Skeletal muscle tissue (tissue), 4 donors: ENCODE measurements around the gene CDX1. TPM values are rescaled to one million over a fixed set of nuclear protein-coding genes. Genes with fewer than 3 reads are reported as not detected.

ENCODE experiments used
- H3K27ac ChIP-seq: one replicate; pipeline ENCODE4 v1.7.0; 2013; ENCODE audit warnings: mild to moderate bottlenecking, low read depth, low read length, inconsistent platforms
- H3K27me3 ChIP-seq, 3 donors: one replicate each; pipeline ENCODE4 v1.7.0; 2013; ENCODE audit warnings: low read length in 3 of 3; ENCODE audit not compliant: control insufficient read depth in 3 of 3, insufficient read depth in 3 of 3
- H3K36me3 ChIP-seq, 3 donors: one replicate each; pipeline ENCODE4 v1.7.0; 2013; ENCODE audit warnings: low read length in 3 of 3; ENCODE audit not compliant: control insufficient read depth in 3 of 3, insufficient read depth in 3 of 3
- H3K4me1 ChIP-seq, 3 donors: one replicate each; pipeline ENCODE4 v1.7.0; 2013; ENCODE audit warnings: low read length in 3 of 3, mild to moderate bottlenecking in 3 of 3; ENCODE audit not compliant: control insufficient read depth in 3 of 3, insufficient read depth in 3 of 3
- H3K4me3 ChIP-seq, 3 donors: one replicate each; pipeline ENCODE4 v1.7.0; 2013; ENCODE audit warnings: low read length in 3 of 3
- H3K9ac ChIP-seq, 3 donors: one replicate each; pipeline ENCODE4 v1.7.0; 2013; ENCODE audit warnings: low read length in 3 of 3, mild to moderate bottlenecking in 3 of 3, moderate library complexity in 2 of 3, low read depth in 1 of 3
- H3K9me3 ChIP-seq, 3 donors: one replicate each; pipeline ENCODE4 v1.7.0; 2013; ENCODE audit warnings: low read length in 3 of 3; ENCODE audit not compliant: control insufficient read depth in 3 of 3
- total RNA-seq: library from RNA; depleted of rRNA; stranded (reverse); fragments of >200 nt; gene quantifications from one replicate; pipeline ENCODE4 v1.2.3, GENCODE V29; 2014
- donor health status: Osteomylitis.

CDX1 gene
- total RNA-seq, 1 donor from 2014 or later: not detected

DNA sequence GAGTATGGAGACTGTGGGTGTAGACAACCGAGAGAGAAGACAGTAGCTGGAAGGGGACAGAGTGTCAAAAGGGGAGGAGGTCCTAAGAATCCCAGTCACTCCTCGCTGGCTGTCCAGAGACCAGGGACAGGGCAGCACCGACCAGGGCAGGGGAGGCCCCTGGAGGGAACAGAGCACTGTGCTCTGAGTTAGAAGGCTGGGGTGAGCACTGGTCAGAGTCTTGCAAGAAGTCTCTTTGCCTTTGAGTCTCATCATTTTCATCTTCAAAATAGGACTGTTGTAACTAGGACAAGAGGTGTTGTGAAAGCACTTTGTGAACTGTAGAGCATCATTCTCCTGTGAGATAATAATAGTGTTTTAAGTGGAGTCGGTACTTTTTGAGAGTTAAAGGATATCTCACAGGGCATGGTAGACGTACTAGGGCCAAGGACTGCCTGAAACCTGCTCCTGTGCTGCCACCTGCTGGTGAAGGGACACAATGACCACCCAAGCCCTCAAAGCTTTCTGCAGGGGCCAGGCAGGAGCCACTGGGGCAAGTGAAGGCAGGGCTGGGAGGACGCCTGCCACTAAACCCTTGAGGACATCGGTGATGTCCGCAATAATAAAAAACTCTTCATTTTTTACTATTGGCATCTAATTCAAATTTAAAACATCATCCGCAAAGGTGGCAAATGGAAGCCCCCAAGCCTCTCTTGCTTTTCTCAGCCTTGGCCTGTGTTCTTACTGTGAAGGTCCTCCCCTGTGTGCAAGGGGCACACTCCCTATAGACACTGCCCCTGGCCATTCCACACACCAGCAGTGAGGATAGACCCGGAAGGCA, 51.5 kb downstream of the CDX1 start:
- Histone ChIP-seq H3K9ac (peak overlapping the region in 1 of 3 donors; percentile 54), H3K27me3 (no peaks in the 10 kb centered on the region), H3K4me1 (peaks cover 26 to 40% (median 29%) of the 10 kb centered on the region in 3 donors), H3K36me3 (peaks cover 3 to 10% (median 8%) of the 10 kb centered on the region in 3 donors), H3K4me3 (no peak overlapping the region), H3K9me3 (no peaks in the 10 kb centered on the region), H3K27ac (no peak overlapping the region)

DNA sequence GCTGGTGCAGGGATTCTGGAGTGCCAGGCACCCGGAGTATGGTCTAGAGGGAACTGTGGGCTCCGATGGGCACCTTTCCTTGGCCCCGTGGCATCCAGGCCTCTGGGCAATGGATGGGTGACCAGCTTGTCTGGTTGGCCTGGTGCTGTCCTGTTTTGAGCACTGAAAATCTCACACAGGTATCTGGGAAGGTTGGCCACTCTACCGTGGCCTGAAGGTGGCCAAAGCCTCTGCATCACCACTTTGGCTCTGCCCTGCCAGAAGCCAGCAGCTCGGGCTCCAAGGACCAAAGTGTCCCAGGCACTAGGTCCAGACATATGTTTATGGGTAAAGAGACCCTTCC, 52.1 kb downstream of the CDX1 start:
- H3K27me3 ChIP-seq: no peaks in the 10 kb centered on the region
- no peak overlapping the region for H3K27ac ChIP-seq
- peak overlapping the region in 1 of 3 donors; percentile 54 for H3K9ac ChIP-seq
- no peaks in the 10 kb centered on the region for H3K9me3 ChIP-seq
- H3K4me3 ChIP-seq: no peak overlapping the region
- peaks cover 3 to 15% (median 11%) of the 10 kb centered on the region in 3 donors for H3K36me3 ChIP-seq
- peaks cover 26 to 38% (median 26%) of the 10 kb centered on the region in 3 donors for H3K4me1 ChIP-seq

DNA sequence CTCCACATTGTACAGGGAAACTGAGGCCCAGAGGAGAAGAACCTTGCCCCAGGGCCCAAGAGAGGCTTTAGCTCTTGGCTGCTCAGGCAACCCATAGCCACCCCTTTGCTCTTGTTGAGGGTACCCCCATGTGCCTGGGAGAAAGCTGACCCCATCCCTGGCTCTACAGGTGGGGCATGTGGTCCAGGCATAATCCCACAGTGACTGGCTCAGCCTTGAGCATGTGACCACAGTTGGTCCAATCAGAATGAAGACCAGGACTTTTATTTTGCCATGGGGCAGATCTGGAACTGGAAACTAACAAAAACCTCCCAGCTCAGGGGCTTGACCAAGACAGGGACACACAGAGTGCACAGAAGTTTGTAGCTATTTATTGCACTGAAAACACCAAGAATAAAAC, 52.6 kb downstream of the CDX1 start:
- Histone ChIP-seq H3K27ac (no peak overlapping the region), H3K9ac (peak overlapping the region in 1 of 3 donors; percentile 54), H3K36me3 (peaks cover 3 to 15% (median 11%) of the 10 kb centered on the region in 3 donors), H3K9me3 (no peaks in the 10 kb centered on the region), H3K27me3 (no peaks in the 10 kb centered on the region), H3K4me1 (peaks cover 26 to 36% (median 26%) of the 10 kb centered on the region in 3 donors), H3K4me3 (no peak overlapping the region)

DNA sequence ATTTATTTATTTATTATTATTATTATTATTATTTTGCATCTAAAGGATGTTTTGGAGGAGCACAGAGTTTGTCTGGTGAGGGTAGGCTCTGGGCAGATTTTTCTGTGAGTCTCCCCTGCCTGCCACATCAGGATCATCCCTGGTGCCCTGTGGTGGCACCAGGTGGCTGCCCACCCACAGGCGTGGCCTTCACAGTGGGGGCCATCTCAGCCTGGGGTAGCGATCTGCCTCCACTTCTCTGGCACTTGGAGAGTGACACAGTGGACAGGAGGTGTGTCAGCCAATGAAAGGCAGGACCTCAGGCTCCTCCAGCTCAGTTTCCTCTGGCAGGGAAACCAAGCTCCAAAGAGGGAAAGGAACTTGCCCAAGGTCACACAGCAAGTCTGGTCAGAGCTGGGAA, 53.3 kb downstream of the CDX1 start:
- Histone ChIP-seq H3K36me3 (peaks cover 3 to 15% (median 11%) of the 10 kb centered on the region in 3 donors), H3K4me3 (no peak overlapping the region), H3K27ac (no peak overlapping the region), H3K9me3 (no peaks in the 10 kb centered on the region), H3K27me3 (no peaks in the 10 kb centered on the region), H3K4me1 (peaks cover 21 to 30% (median 26%) of the 10 kb centered on the region in 3 donors), H3K9ac (peak overlapping the region in 1 of 3 donors; percentile 57)

DNA sequence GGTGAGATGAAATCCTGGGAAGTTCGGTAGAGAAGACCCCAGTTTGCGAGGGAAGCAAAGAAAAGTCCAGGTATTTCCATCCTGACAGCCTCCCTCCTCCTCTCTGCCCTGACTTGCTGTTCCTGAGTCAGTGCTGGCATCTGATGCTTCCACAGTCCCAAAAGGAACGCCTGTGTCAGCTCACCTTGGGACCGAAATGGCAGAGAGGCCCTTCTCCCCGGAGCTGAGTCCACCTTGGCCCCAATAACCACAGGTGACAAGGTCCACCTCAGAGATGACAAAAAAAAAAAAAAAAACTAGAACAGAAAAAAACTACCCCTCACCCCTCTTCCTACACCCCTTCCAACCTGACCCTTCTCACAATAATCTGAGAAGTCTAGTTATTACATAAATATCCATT, 54.9 kb downstream of the CDX1 start:
- Histone ChIP-seq H3K4me1 (peaks cover 11 to 25% (median 23%) of the 10 kb centered on the region in 3 donors), H3K9ac (no peak overlapping the region), H3K27ac (no peak overlapping the region), H3K9me3 (no peaks in the 10 kb centered on the region), H3K27me3 (no peaks in the 10 kb centered on the region), H3K4me3 (no peak overlapping the region), H3K36me3 (peaks cover 5 to 23% (median 13%) of the 10 kb centered on the region in 3 donors)

DNA sequence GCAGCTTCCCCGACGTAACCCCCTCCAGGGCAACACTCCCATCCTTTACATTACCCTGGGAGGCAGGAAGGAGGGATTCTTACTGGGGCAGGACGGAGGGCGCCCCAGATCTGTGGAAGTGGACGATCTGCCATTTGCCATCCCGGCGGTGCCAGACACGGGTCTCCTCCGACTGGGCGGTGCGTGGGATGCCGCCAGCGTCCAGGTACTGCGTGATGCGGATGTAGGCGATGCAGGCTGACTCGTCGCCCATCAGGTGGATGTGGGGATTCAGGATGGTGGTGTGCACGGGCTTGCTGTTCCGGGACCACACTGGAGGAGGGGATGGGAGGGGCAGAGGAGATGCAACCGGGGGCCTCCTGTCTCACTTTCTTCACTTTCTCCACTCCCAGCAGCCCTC, 56.3 kb downstream of the CDX1 start:
- Histone ChIP-seq H3K36me3 (peaks cover 8 to 32% (median 17%) of the 10 kb centered on the region in 3 donors), H3K9ac (no peak overlapping the region), H3K27ac (no peak overlapping the region), H3K9me3 (no peaks in the 10 kb centered on the region), H3K4me1 (peaks cover 5 to 17% (median 13%) of the 10 kb centered on the region in 3 donors), H3K4me3 (no peak overlapping the region), H3K27me3 (no peaks in the 10 kb centered on the region)

DNA sequence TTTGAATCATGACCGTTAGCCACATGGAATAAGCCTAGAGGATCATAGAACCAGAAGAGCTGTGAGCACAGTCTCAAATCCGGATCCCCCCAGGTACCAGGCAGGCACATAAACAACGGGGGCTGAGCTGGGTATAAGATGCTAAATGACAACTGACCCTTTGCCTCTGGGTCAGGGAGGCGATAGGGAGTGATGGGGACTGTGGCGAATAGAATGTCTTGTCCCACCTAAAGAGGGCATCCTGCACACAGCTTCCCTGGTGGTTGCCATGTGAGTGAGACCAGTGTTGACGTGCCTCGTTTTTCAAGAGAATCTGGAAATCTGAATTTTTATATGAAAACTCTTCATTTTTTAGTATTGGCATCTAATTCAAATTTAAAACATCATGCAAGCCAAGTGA, 56.9 kb downstream of the CDX1 start:
- peaks cover 0 to 11% (median 10%) of the 10 kb centered on the region in 3 donors for H3K4me1 ChIP-seq
- H3K27ac ChIP-seq: no peak overlapping the region
- H3K36me3 ChIP-seq: peaks cover 9 to 37% (median 21%) of the 10 kb centered on the region in 3 donors
- H3K9ac ChIP-seq: no peak overlapping the region
- no peaks in the 10 kb centered on the region for H3K9me3 ChIP-seq
- no peaks in the 10 kb centered on the region for H3K27me3 ChIP-seq
- H3K4me3 ChIP-seq: no peak overlapping the region

DNA sequence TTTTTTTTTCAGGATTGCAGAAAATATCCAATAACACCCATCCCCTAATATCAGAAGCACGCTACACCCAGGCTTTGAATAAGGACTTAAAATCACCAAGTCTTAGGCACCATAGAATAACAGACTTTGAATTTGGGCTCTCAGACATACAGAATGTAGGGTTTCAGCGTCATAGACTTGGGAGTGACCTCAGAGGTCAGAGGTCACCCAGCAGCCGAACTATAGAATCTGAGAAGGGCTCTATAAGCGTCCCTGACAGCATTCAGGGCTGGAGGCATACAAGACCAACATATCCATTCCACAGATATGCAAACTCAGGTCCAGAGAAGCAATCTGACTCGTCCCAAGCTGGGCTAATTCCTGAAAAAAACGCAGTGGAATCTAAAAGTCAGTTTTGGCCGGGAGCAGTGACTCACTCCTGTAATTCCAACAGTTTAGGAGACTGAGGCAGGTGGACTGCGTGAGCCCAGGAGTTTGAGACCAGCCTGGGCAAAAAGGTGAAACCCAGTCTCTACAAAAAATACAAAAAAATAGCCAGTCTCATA, 58.0 kb downstream of the CDX1 start:
- Histone ChIP-seq H3K27ac (no peak overlapping the region), H3K4me3 (no peak overlapping the region), H3K4me1 (peaks cover 0 to 6% (median 4%) of the 10 kb centered on the region in 3 donors), H3K36me3 (peaks cover 10 to 47% (median 26%) of the 10 kb centered on the region in 3 donors), H3K9ac (no peak overlapping the region), H3K27me3 (no peaks in the 10 kb centered on the region), H3K9me3 (no peaks in the 10 kb centered on the region)

DNA sequence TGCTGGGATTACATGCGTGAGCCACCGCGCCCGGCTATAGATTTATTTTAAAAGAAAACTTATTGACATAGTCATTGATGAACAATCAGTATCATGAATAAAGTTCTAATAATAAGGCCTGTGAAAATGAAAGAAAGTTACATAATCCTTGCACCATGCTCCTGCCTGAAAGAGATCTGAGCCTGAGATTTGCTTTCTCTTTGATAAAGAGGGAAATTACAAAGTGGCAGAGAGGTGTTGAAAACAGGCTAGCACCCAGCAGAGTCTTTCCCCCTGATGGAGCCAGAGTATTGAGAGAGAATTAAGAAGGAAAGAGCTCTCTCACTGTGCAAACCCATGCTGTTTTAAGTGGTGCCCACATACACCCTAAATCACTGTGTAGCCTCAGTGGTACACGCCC, 60.5 kb downstream of the CDX1 start:
- no peak overlapping the region for H3K27ac ChIP-seq
- no peak overlapping the region for H3K9ac ChIP-seq
- H3K9me3 ChIP-seq: no peaks in the 10 kb centered on the region
- H3K36me3 ChIP-seq: peaks cover 13 to 54% (median 31%) of the 10 kb centered on the region in 3 donors
- no peaks in the 10 kb centered on the region for H3K27me3 ChIP-seq
- no peak overlapping the region for H3K4me3 ChIP-seq
- no peaks in the 10 kb centered on the region for H3K4me1 ChIP-seq

DNA sequence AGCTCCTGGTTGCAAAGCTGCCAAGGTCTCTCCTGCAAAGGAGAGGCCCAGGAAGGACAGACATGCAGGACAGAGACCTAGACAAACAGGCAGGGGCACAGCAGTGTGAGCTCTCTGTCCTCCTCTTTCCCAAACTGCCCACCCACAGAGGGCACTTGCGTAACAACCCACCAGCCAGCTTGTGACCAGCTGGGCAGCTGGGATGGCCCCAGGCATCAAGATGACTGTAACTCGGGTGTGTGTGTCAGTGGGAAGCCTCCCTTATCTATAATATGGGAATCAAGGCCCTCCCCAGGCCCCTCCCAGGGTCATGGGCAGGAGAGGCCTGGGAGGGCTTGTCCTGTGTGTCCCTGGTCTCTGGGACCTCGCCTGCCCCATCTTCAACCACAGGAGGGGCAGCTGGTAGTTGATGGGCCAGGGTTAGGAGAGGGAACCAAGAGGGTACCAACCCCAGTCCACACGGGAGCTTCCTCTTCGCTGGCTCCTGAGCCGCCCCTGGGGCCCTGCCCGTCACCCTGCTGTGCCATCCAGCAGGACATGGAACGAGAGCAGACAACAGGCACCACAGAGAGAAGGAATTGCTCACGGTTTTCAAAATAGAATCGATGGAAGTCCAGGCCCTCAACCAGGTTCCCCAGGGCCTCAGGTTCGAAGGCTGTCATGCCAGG, 61.2 kb downstream of the CDX1 start:
- Histone ChIP-seq H3K9me3 (no peaks in the 10 kb centered on the region), H3K36me3 (peaks cover 11 to 54% (median 27%) of the 10 kb centered on the region in 3 donors), H3K27ac (no peak overlapping the region), H3K4me3 (no peak overlapping the region), H3K4me1 (no peaks in the 10 kb centered on the region), H3K27me3 (no peaks in the 10 kb centered on the region), H3K9ac (peak overlapping the region in 1 of 3 donors; percentile 14)
